Activated CD8-positive, alpha-beta memory T cell treated with anti-CD3 and anti-CD28 coated beads, Interleukin-2, amount 10 ng/mL, durations not matched to agents 7 days and 5 days (primary cell): Measurements from ENCODE around the gene MOSPD3. TPM values are rescaled to one million over a fixed set of nuclear protein-coding genes. Genes with fewer than 3 reads are reported as not detected.
A peak's percentile ranks its signal among the peaks of the same experiment; 100 is the strongest.

Experiments used
- ATAC-seq: fragments of 150-1000 bp; cut with Tn5 transposase; one replicate; pipeline ENCODE4 v1.10.0; 2021; ENCODE audit warnings: moderate library complexity
- CTCF ChIA-PET: fragments of 350-600 bp; sonication (Branson Sonifier 250); formaldehyde crosslinking; loops from one replicate; lab custom pipeline; 2021; ENCODE audit warnings: antibody characterized with exemption; lab: Charles Lee
- DNase-seq: peaks from one replicate; pipeline ENCODE4 v3.0.0-alpha.2; 2020
- H3K27ac Mint-ChIP-seq: one replicate; pipeline ENCODE4 v1.8.0; 2021; ENCODE audit warnings: mild to moderate bottlenecking, mixed read lengths
- H3K27me3 Mint-ChIP-seq: one replicate; pipeline ENCODE4 v1.8.0; 2021; ENCODE audit warnings: mixed read lengths
- H3K36me3 Mint-ChIP-seq: one replicate; pipeline ENCODE4 v1.8.0; 2021; ENCODE audit warnings: mild to moderate bottlenecking, mixed read lengths
- H3K4me1 Mint-ChIP-seq: one replicate; pipeline ENCODE4 v1.8.0; 2021; ENCODE audit warnings: mixed read lengths
- H3K4me3 Mint-ChIP-seq: one replicate; pipeline ENCODE4 v1.8.0; 2021; ENCODE audit warnings: mild to moderate bottlenecking, moderate library complexity, mixed read lengths
- H3K9me3 Mint-ChIP-seq: one replicate; pipeline ENCODE4 v1.8.0; 2022; ENCODE audit warnings: low read depth, mixed read lengths
- total RNA-seq, 2 experiments: library from RNA; stranded (reverse); gene quantifications; one replicate each; pipeline ENCODE4 v1.2.3, GENCODE V29; 2021

The MOSPD3 gene
- total RNA-seq, 2 experiments from 2014 or later, result 22.2 to 28.8 TPM

GRCh38 chr7:100626055-100626454 lies 13.7 kb downstream of the MOSPD3 start:
- ATAC-seq (no peak), DNase-seq (no peak)
- no peaks in the 10 kb centered on the region for H3K27me3 Mint-ChIP-seq
- H3K36me3 Mint-ChIP-seq, result peaks cover 5% of the 10 kb centered on the region
- peaks cover 48% of the 10 kb centered on the region for H3K4me1 Mint-ChIP-seq
- H3K4me3 Mint-ChIP-seq, result peak overlapping the region; percentile 69
- H3K9me3 Mint-ChIP-seq, result no peaks in the 10 kb centered on the region
- peak overlapping the region; percentile 81 for H3K27ac Mint-ChIP-seq
- CTCF ChIA-PET, result interaction anchor here (0.8 to 4.8 kb wide), 10 partner anchors 9 to 143 kb away, joined by 3 to 21 read pairs (median 5); partner anchors contain the start of genes FBXO24, GIGYF1, MOSPD3 and POP7

GRCh38 chr7:100626530-100627237 lies 14.3 kb downstream of the MOSPD3 start:
- H3K4me3 Mint-ChIP-seq, result peak overlapping the region; percentile 69
- DNase-seq (peak; percentile 96), ATAC-seq (peak; percentile 96)
- H3K4me1 Mint-ChIP-seq, result peaks cover 50% of the 10 kb centered on the region
- H3K27me3 Mint-ChIP-seq, result no peaks in the 10 kb centered on the region
- H3K9me3 Mint-ChIP-seq, result no peaks in the 10 kb centered on the region
- peaks cover 5% of the 10 kb centered on the region for H3K36me3 Mint-ChIP-seq
- H3K27ac Mint-ChIP-seq, result peak overlapping the region; percentile 81
- CTCF ChIA-PET, result interaction anchor here (1.1 to 4.8 kb wide), 9 partner anchors 8 to 144 kb away, joined by 3 to 21 read pairs (median 6); partner anchors contain the start of genes FBXO24, GIGYF1, MOSPD3 and POP7

- Mint-ChIP-seq H3K4me1 (peaks cover 55% of the 10 kb centered on the region), H3K9me3 (no peaks in the 10 kb centered on the region), H3K36me3 (peaks cover 5% of the 10 kb centered on the region), H3K27ac (peak overlapping the region; percentile 81), H3K4me3 (peak overlapping the region; percentile 69), H3K27me3 (no peaks in the 10 kb centered on the region)
- no peak for DNase-seq
- ATAC-seq, result no peak
- CTCF ChIA-PET, result interaction anchor here (1.1 to 4.8 kb wide), 6 partner anchors 14 to 144 kb away, joined by 3 to 21 read pairs (median 5); partner anchors contain the start of genes FBXO24, MOSPD3 and POP7
Observed at GRCh38 chr7:100627238-100627549, 14.9 kb downstream of the MOSPD3 start.

DNA sequence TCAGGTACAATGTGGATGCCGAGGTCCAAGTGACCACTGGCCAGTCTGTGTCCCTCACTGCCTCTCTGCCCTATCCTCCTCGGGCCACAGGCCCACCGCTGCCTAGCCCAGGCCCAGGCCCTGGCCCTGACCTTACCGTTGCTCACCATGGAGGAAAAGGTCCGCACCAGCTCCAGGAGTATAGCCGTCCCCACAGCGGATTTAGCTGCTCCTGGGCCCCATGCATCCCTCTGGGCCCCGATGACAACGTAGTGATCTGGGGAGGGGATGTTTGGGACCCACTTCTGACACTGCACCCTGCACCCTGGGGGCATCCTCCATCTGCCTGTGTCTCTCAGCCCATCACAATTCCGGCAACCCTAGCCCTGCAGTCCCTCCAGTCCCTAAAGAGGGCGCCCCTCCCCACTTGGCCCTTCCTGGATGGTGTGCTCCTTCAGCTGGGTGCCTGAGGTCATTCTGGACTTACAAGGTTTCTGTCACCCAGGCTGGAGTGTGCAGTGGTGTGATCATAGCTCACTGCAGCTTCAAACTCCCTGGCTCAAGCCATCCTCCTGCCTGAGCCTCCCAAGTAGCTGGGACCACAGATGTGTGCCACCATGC lies 16.9 kb downstream of the MOSPD3 start:
- H3K9me3 Mint-ChIP-seq, result no peaks in the 10 kb centered on the region
- no peak overlapping the region for H3K4me3 Mint-ChIP-seq
- CTCF ChIA-PET, result interaction anchor here (0.7 to 2.8 kb wide), 14 partner anchors 9 to 223 kb away, joined by 3 to 11 read pairs (median 4); partner anchors contain the start of genes MOSPD3, POP7 and SLC12A9
- H3K27me3 Mint-ChIP-seq, result no peaks in the 10 kb centered on the region
- no peak for ATAC-seq
- DNase-seq, result peak; percentile 56
- peaks cover 63% of the 10 kb centered on the region for H3K4me1 Mint-ChIP-seq
- H3K36me3 Mint-ChIP-seq, result peaks cover 5% of the 10 kb centered on the region
- peak overlapping the region; percentile 20 for H3K27ac Mint-ChIP-seq

DNA sequence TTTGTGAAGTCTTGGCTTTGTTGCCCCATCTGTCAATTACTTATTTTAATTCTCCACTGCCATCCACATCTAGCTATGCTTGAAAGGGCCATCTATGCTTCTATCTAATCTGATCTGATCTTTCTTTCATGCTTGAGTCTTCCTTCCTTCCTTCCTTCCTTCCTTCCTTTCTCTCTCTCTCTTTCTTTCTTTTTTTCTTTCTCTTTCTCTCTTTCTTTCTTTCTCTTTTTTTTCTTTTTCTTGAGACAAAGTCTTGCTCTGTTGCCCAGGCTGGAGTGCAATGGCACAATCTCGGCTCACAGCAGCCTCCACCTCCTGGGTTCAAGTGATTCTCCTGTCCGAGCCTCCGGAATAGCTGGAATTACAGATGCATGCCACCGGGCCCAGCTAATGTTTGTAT lies 17.7 kb downstream of the MOSPD3 start:
- Mint-ChIP-seq H3K9me3 (no peaks in the 10 kb centered on the region), H3K27ac (peak overlapping the region; percentile 47), H3K27me3 (no peaks in the 10 kb centered on the region), H3K4me3 (no peak overlapping the region), H3K4me1 (peaks cover 62% of the 10 kb centered on the region), H3K36me3 (peaks cover 5% of the 10 kb centered on the region)
- CTCF ChIA-PET, result interaction anchor here (0.7 to 2.8 kb wide), 14 partner anchors 10 to 223 kb away, joined by 3 to 11 read pairs (median 4); partner anchors contain the start of genes MOSPD3, POP7 and SLC12A9
- DNase-seq (no peak), ATAC-seq (no peak)

- H3K27me3 Mint-ChIP-seq, result no peaks in the 10 kb centered on the region
- H3K27ac Mint-ChIP-seq, result peak overlapping the region; percentile 92
- CTCF ChIA-PET, result interaction anchor here (0.7 to 6.1 kb wide), 29 partner anchors 9 to 425 kb away, joined by 3 to 77 read pairs (median 6); partner anchors contain the start of genes ACTL6B, FBXO24, GIGYF1 and GNB2
- peak; percentile 82 for ATAC-seq
- no peaks in the 10 kb centered on the region for H3K9me3 Mint-ChIP-seq
- peak; percentile 79 for DNase-seq
- H3K36me3 Mint-ChIP-seq, result peaks cover 8% of the 10 kb centered on the region
- H3K4me1 Mint-ChIP-seq, result peaks cover 40% of the 10 kb centered on the region
- peak overlapping the region; percentile 82 for H3K4me3 Mint-ChIP-seq
Observed at GRCh38 chr7:100632951-100633717, 20.8 kb downstream of the MOSPD3 start.

GRCh38 chr7:100639995-100640516 lies 27.7 kb downstream of the MOSPD3 start:
- H3K27me3 Mint-ChIP-seq, result no peaks in the 10 kb centered on the region
- CTCF ChIA-PET, result interaction anchor here (0.7 kb wide), 1 partner anchor 62 kb away, joined by 3 read pairs; no protein-coding TSS in a partner anchor
- DNase-seq (no peak), ATAC-seq (no peak)
- peaks cover 3% of the 10 kb centered on the region for H3K36me3 Mint-ChIP-seq
- H3K4me3 Mint-ChIP-seq, result no peak overlapping the region
- no peaks in the 10 kb centered on the region for H3K9me3 Mint-ChIP-seq
- H3K27ac Mint-ChIP-seq, result no peak overlapping the region
- H3K4me1 Mint-ChIP-seq, result no peaks in the 10 kb centered on the region

DNA sequence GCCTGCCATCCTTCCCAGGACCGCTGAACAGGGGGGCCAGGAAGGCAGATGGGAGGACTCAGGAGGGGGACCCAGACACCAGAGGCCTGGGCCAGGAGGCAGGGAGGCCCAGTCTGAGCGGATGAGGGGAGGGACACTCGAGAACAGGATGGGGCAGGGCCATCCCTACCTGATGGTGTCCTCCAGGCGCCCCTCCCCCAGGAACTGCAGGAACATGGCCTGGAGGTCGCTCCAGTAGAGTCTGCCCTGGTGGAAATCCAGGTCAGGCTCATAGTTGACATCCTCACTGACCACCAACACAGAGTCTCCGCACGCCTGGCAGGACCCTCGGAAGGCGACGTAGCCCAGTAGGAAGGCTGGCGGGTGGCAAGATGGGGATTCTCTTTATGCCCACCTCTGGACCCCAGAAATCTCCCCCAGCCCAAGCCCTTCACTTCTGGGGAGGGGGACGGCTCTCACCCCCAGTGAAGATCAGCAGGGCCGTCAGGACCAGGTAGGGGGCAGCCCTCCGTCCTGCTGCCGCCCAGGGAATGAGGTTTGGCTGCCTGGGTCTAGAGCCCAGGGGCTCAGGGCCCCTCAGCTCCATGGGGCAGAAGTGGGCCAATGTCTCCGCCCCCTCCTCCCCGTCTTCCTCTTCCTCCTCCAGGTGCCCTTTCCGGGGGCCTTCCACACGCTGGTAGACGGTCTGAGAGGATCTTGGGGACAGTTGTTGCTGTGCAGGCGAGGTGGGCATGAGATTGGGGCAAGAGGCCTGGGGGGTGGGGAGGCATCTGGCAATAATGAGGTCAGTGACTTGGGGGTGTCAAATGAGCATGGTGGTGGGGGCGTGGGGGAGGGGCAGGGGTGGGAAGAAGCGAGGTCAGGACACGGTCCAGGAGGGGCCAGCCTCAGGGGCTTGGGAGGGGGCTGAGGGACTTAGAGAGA lies 28.4 kb downstream of the MOSPD3 start:
- ATAC-seq, result no peak
- CTCF ChIA-PET, result no interaction called here
- Mint-ChIP-seq H3K9me3 (no peaks in the 10 kb centered on the region), H3K36me3 (peaks cover 2% of the 10 kb centered on the region), H3K4me1 (no peaks in the 10 kb centered on the region), H3K4me3 (no peak overlapping the region), H3K27me3 (peaks cover 4% of the 10 kb centered on the region), H3K27ac (no peak overlapping the region)
- DNase-seq, result no peak

DNA sequence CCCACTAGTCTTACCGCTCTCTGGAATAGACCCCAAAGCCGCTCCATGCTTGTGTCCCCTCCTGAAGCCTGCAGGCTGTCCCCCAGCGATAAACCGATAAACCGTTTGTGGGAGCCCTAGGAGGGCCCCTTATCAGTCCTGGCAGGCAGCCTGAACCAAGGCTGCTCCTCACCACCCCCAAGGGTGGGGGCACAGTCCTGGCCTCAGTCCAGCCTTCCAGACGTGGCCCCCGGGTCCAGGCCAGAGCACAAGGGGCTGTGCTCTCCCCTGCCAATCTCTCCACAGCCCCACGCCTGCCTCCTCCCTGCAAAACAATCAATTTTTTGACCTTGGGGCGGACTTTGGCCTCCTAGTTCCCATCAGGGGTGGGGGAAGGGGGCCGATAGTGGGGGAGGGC lies 29.1 kb downstream of the MOSPD3 start, which contains the start of gene TFR2:
Gene TFR2 (minus strand): TSS at position 90 of the 397 bp plus-strand sequence. CDS start 43 bp downstream, at position 47.
- Mint-ChIP-seq H3K4me1 (no peaks in the 10 kb centered on the region), H3K9me3 (no peaks in the 10 kb centered on the region), H3K27me3 (peaks cover 7% of the 10 kb centered on the region), H3K36me3 (no peaks in the 10 kb centered on the region), H3K27ac (no peak within 1 kb of the TSS), H3K4me3 (no peak within 1 kb of the TSS)
- ATAC-seq, result no peak
- no peak for DNase-seq
- CTCF ChIA-PET, result interaction anchor here (1.5 kb wide), 1 partner anchor 8 kb away, joined by 9 read pairs; no protein-coding TSS in a partner anchor

DNA sequence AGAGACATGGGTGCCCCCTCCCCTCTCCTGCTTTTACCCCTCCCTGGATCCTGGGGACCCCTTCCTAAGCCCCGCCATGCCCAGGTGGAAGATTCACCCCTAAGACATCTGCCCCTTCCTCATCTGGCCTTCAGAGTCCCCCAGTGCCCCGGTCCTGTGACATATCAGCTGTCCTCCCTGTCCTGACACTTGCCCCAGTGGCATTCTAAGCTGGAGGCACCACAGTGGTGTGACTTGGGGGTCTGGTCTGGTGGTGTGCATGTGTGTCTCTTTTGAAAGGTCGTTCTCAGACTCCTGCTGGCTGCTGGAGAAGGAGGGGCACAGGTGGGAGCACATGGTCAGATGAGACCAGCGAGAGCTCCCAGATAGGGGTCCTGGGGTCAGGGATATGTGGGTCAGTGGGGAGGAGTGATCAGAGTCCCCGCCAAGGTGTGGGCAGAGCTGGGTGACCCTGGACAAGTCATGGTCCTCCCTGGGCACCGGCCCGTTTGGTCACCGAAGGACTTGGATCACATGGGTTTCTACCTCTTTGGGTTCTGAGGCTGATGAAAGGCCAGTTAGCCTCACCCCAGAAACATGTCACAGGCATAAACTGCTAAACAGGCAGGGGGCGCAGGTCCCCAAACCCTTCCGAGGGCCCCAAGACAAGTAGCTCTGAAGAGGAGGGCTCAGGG lies 29.7 kb downstream of the MOSPD3 start:
- H3K4me3 Mint-ChIP-seq, result no peak overlapping the region
- H3K9me3 Mint-ChIP-seq, result no peaks in the 10 kb centered on the region
- CTCF ChIA-PET, result interaction anchor here (1.5 kb wide), 1 partner anchor 9 kb away, joined by 9 read pairs; no protein-coding TSS in a partner anchor
- DNase-seq (no peak), ATAC-seq (no peak)
- H3K36me3 Mint-ChIP-seq, result no peaks in the 10 kb centered on the region
- peaks cover 7% of the 10 kb centered on the region for H3K27me3 Mint-ChIP-seq
- H3K27ac Mint-ChIP-seq, result no peak overlapping the region
- H3K4me1 Mint-ChIP-seq, result no peaks in the 10 kb centered on the region

GRCh38 chr7:100642534-100642907 lies 30.2 kb downstream of the MOSPD3 start:
- peak; percentile 58 for DNase-seq

More at GRCh38 chr7:100642534-100642907, 30.2 kb downstream of the MOSPD3 start:
- no peak overlapping the region for H3K4me3 Mint-ChIP-seq
- no peaks in the 10 kb centered on the region for H3K9me3 Mint-ChIP-seq
- ATAC-seq, result peak; percentile 81
- H3K36me3 Mint-ChIP-seq, result no peaks in the 10 kb centered on the region
- no peak overlapping the region for H3K27ac Mint-ChIP-seq
- peaks cover 9% of the 10 kb centered on the region for H3K27me3 Mint-ChIP-seq
- H3K4me1 Mint-ChIP-seq, result no peaks in the 10 kb centered on the region
- CTCF ChIA-PET, result interaction anchor here (1.5 kb wide), 1 partner anchor 9 kb away, joined by 9 read pairs; no protein-coding TSS in a partner anchor
